ENCODE results near the gene WIPI1. TPM values are rescaled to one million over a fixed set of nuclear protein-coding genes. Genes with fewer than 3 reads are reported as not detected.
A peak's percentile ranks its signal among the peaks of the same experiment; 100 is the strongest.

WIPI1 gene
- total and polyA plus RNA-seq, 2 of the 13 experiments (the other 11 are each of a cell fraction or from before 2014, with no cell fraction given) = 29.4 to 141 TPM

DNA sequence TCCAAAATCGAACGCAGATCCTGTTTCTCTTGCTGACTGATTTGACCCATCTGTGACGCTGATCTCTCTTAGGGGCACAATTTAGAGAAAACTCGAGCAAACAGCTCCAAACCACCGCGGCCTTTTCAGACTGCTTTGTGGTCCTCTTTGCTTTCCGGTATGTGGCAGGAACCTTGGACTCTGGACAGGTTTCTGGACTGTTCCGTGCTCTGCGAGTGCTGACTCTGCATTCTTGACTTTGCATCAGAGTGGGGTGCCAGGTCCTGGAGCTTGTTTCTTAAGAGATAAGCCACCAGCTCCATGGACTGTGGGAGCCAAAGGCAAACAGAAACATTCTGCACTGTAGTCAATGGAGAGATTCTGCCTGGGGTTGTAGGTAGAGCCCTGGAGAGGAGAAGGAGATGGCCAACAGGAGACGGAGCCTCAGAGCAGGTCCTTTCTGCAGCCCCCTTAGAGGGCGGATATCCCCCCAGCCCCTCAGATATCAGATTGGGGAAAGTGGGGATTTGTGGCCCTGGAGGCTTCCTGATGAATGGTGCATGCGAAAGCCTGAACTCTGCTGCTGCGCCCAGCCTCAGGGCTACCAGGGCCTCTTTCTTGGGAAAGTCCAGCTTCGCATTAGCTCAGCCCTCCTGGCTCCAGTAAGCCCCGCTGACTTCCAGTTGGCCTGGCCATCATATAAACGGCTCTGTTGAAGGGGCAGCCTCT, 65.6 kb downstream of the WIPI1 start (continued):
- TF ChIP-seq ZNF34 (CRISPR knock-in tag; IDR thresholded peaks at IDR 0.05; ENCODE audit: borderline replicate concordance) (0 out of 2 replicates have a peak, but pooled peaks have one; percentile 41), KMT2B (CRISPR knock-in tag; IDR thresholded peaks at IDR 0.05) (no peak), SP4 (CRISPR knock-in tag; IDR thresholded peaks at IDR 0.05) (0 out of 2 replicates have a peak, but pooled peaks have one; percentile 31), REPIN1 (CRISPR knock-in tag; IDR thresholded peaks at IDR 0.05; ENCODE audit: borderline replicate concordance, low read depth) (no peak), ZFP1 (CRISPR knock-in tag; IDR thresholded peaks at IDR 0.05) (no peak), MEF2D (CRISPR knock-in tag; IDR thresholded peaks at IDR 0.05) (peak; percentile 68; the same call in 1 of the 2 replicates)
- TF ChIP-seq, protein P1, sequence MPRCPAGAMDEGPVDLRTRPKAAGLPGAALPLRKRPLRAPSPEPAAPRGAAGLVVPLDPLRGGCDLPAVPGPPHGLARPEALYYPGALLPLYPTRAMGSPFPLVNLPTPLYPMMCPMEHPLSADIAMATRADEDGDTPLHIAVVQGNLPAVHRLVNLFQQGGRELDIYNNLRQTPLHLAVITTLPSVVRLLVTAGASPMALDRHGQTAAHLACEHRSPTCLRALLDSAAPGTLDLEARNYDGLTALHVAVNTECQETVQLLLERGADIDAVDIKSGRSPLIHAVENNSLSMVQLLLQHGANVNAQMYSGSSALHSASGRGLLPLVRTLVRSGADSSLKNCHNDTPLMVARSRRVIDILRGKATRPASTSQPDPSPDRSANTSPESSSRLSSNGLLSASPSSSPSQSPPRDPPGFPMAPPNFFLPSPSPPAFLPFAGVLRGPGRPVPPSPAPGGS (CRISPR knock-in tag; IDR thresholded peaks at IDR 0.05) = 0 out of 2 replicates have a peak, but pooled peaks have one; percentile 33
- TF ChIP-seq, protein P2, sequence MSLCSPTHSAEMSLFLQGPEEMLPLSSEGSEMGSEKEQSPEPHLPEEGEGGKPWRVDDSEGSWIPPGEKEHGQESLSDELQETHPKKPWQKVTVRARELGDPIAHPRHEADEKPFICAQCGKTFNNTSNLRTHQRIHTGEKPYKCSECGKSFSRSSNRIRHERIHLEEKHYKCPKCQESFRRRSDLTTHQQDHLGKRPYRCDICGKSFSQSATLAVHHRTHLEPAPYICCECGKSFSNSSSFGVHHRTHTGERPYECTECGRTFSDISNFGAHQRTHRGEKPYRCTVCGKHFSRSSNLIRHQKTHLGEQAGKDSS (CRISPR knock-in tag; IDR thresholded peaks at IDR 0.05; ENCODE audit: borderline replicate concordance, low read depth) = 0 out of 2 replicates have a peak, but pooled peaks have one; percentile 45
- TF ChIP-seq, protein P3, sequence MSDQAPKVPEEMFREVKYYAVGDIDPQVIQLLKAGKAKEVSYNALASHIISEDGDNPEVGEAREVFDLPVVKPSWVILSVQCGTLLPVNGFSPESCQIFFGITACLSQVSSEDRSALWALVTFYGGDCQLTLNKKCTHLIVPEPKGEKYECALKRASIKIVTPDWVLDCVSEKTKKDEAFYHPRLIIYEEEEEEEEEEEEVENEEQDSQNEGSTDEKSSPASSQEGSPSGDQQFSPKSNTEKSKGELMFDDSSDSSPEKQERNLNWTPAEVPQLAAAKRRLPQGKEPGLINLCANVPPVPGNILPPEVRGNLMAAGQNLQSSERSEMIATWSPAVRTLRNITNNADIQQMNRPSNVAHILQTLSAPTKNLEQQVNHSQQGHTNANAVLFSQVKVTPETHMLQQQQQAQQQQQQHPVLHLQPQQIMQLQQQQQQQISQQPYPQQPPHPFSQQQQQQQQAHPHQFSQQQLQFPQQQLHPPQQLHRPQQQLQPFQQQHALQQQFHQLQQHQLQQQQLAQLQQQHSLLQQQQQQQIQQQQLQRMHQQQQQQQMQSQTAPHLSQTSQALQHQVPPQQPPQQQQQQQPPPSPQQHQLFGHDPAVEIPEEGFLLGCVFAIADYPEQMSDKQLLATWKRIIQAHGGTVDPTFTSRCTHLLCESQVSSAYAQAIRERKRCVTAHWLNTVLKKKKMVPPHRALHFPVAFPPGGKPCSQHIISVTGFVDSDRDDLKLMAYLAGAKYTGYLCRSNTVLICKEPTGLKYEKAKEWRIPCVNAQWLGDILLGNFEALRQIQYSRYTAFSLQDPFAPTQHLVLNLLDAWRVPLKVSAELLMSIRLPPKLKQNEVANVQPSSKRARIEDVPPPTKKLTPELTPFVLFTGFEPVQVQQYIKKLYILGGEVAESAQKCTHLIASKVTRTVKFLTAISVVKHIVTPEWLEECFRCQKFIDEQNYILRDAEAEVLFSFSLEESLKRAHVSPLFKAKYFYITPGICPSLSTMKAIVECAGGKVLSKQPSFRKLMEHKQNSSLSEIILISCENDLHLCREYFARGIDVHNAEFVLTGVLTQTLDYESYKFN (CRISPR knock-in tag; conservative IDR thresholded peaks at IDR 0.05) = peak; percentile 89
- TF ChIP-seq, protein P4, sequence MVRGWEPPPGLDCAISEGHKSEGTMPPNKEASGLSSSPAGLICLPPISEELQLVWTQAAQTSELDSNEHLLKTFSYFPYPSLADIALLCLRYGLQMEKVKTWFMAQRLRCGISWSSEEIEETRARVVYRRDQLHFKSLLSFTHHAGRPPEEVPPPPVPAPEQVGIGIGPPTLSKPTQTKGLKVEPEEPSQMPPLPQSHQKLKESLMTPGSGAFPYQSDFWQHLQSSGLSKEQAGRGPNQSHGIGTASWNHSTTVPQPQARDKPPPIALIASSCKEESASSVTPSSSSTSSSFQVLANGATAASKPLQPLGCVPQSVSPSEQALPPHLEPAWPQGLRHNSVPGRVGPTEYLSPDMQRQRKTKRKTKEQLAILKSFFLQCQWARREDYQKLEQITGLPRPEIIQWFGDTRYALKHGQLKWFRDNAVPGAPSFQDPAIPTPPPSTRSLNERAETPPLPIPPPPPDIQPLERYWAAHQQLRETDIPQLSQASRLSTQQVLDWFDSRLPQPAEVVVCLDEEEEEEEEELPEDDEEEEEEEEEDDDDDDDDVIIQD (CRISPR knock-in tag; IDR thresholded peaks at IDR 0.05; ENCODE audit: low read depth) = peak; percentile 84
- TF ChIP-seq, protein P5, sequence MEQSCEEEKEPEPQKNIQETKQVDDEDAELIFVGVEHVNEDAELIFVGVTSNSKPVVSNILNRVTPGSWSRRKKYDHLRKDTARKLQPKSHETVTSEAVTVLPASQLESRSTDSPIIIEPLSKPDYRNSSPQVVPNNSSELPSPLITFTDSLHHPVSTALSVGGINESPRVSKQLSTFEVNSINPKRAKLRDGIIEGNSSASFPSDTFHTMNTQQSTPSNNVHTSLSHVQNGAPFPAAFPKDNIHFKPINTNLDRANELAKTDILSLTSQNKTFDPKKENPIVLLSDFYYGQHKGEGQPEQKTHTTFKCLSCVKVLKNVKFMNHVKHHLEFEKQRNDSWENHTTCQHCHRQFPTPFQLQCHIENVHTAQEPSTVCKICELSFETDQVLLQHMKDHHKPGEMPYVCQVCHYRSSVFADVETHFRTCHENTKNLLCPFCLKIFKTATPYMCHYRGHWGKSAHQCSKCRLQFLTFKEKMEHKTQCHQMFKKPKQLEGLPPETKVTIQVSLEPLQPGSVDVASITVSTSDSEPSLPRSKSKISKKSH (CRISPR knock-in tag; IDR thresholded peaks at IDR 0.05; ENCODE audit: borderline replicate concordance) = no peak
- TF ChIP-seq, protein P6, sequence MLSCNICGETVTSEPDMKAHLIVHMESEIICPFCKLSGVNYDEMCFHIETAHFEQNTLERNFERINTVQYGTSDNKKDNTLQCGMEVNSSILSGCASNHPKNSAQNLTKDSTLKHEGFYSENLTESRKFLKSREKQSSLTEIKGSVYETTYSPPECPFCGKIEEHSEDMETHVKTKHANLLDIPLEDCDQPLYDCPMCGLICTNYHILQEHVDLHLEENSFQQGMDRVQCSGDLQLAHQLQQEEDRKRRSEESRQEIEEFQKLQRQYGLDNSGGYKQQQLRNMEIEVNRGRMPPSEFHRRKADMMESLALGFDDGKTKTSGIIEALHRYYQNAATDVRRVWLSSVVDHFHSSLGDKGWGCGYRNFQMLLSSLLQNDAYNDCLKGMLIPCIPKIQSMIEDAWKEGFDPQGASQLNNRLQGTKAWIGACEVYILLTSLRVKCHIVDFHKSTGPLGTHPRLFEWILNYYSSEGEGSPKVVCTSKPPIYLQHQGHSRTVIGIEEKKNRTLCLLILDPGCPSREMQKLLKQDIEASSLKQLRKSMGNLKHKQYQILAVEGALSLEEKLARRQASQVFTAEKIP (CRISPR knock-in tag; IDR thresholded peaks at IDR 0.05; ENCODE audit: borderline replicate concordance) = no peak
- TF ChIP-seq, protein P7, sequence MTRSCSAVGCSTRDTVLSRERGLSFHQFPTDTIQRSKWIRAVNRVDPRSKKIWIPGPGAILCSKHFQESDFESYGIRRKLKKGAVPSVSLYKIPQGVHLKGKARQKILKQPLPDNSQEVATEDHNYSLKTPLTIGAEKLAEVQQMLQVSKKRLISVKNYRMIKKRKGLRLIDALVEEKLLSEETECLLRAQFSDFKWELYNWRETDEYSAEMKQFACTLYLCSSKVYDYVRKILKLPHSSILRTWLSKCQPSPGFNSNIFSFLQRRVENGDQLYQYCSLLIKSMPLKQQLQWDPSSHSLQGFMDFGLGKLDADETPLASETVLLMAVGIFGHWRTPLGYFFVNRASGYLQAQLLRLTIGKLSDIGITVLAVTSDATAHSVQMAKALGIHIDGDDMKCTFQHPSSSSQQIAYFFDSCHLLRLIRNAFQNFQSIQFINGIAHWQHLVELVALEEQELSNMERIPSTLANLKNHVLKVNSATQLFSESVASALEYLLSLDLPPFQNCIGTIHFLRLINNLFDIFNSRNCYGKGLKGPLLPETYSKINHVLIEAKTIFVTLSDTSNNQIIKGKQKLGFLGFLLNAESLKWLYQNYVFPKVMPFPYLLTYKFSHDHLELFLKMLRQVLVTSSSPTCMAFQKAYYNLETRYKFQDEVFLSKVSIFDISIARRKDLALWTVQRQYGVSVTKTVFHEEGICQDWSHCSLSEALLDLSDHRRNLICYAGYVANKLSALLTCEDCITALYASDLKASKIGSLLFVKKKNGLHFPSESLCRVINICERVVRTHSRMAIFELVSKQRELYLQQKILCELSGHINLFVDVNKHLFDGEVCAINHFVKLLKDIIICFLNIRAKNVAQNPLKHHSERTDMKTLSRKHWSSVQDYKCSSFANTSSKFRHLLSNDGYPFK (CRISPR knock-in tag; IDR thresholded peaks at IDR 0.05; ENCODE audit: borderline replicate concordance) = no peak; the same call in 1 of the 2 replicates

Data from HepG2 (cell line).